Left ventricle myocardium inferior (tissue), 1 donor: ENCODE data around the gene CEND1. TPM values are rescaled to one million over a fixed set of nuclear protein-coding genes. Genes with fewer than 3 reads are reported as not detected.

Source experiments
- DNase-seq: peaks from one replicate; pipeline ENCODE4 v3.0.0-alpha.2; 2020
- H3K27ac ChIP-seq: fragments of 200-600 bp; replicated peaks from 2 replicates; pipeline ENCODE4 v1.8.0; 2021
- H3K27me3 ChIP-seq: fragments of 200-600 bp; 2 replicates; pipeline ENCODE4 v1.8.0; 2021; ENCODE audit warnings: low read depth
- H3K36me3 ChIP-seq: fragments of 200-600 bp; 2 replicates; pipeline ENCODE4 v1.8.0; 2021
- H3K4me1 ChIP-seq: fragments of 200-600 bp; 2 replicates; pipeline ENCODE4 v1.8.0; 2021
- H3K4me3 ChIP-seq: fragments of 200-600 bp; 2 replicates; pipeline ENCODE4 v1.8.0; 2021; ENCODE audit warnings: mild to moderate bottlenecking, moderate library complexity
- H3K9me3 ChIP-seq: fragments of 200-600 bp; replicated peaks from 2 replicates; pipeline ENCODE4 v1.8.0; 2021
- CTCF ChIP-seq: fragments of 200-600 bp; IDR thresholded peaks from 2 replicates; pipeline ENCODE4 v1.8.0; 2021; ENCODE audit warnings: antibody characterized with exemption, mild to moderate bottlenecking, borderline replicate concordance
- intact Hi-C: fragments of 100-400 bp; cut with micrococcal nuclease; formaldehyde crosslinking; loops from one replicate; pipeline ENCODE4 v1.11.0; 2022
- total RNA-seq: library from RNA; stranded (reverse); fragmentation: NEBNext Ultra II Directional; extraction: Animal tissue kit (Norgen Biotek cat#: 25700); gene quantifications from one replicate; pipeline ENCODE4 v1.2.1, GENCODE V29; 2021
- donor health status: DM: no; HTN: yes; CAD: no; lungs with severe emphysema.

The CEND1 gene
- total RNA-seq, 1 donor from 2014 or later: not detected

GRCh38 chr11:764322-765024 lies 25.4 kb downstream of the CEND1 start:
- H3K9me3 ChIP-seq: no peaks in the 10 kb centered on the region
- H3K4me1 ChIP-seq: no peaks in the 10 kb centered on the region
- DNase-seq: no peak
- H3K27ac ChIP-seq: no peak overlapping the region
- intact Hi-C loops: no loop called here
- H3K27me3 ChIP-seq: no peaks in the 10 kb centered on the region
- H3K36me3 ChIP-seq: peaks cover 74% of the 10 kb centered on the region
- TF ChIP-seq CTCF: no peak
- H3K4me3 ChIP-seq: no peak overlapping the region

- H3K27me3 ChIP-seq: no peaks in the 10 kb centered on the region
- H3K27ac ChIP-seq: no peak overlapping the region
- H3K9me3 ChIP-seq: no peaks in the 10 kb centered on the region
- no peak for TF ChIP-seq CTCF
- H3K4me1 ChIP-seq: no peaks in the 10 kb centered on the region
- no peak for DNase-seq
- intact Hi-C loops: no loop called here
- no peak overlapping the region for H3K4me3 ChIP-seq
- H3K36me3 ChIP-seq: peaks cover 81% of the 10 kb centered on the region
Measured at GRCh38 chr11:763549-764321, 26.2 kb downstream of the CEND1 start.

- DNase-seq: no peak
- intact Hi-C loops: no loop called here
- H3K36me3 ChIP-seq: peaks cover 82% of the 10 kb centered on the region
- TF ChIP-seq CTCF: no peak
- H3K27me3 ChIP-seq: no peaks in the 10 kb centered on the region
- no peak overlapping the region for H3K4me3 ChIP-seq
- no peak overlapping the region for H3K27ac ChIP-seq
- no peaks in the 10 kb centered on the region for H3K9me3 ChIP-seq
- H3K4me1 ChIP-seq: no peaks in the 10 kb centered on the region
Measured at GRCh38 chr11:763073-763463, 26.8 kb downstream of the CEND1 start.

- H3K4me1 ChIP-seq: no peaks in the 10 kb centered on the region
- H3K27ac ChIP-seq: no peak overlapping the region
- H3K9me3 ChIP-seq: no peaks in the 10 kb centered on the region
- no peak for TF ChIP-seq CTCF
- DNase-seq: no peak
- intact Hi-C loops: no loop called here
- H3K36me3 ChIP-seq: peaks cover 87% of the 10 kb centered on the region
- H3K27me3 ChIP-seq: no peaks in the 10 kb centered on the region
- no peak overlapping the region for H3K4me3 ChIP-seq
Measured at GRCh38 chr11:762421-763072, 27.3 kb downstream of the CEND1 start.

- intact Hi-C loops: no loop called here
Measured at GRCh38 chr11:761526-762108, 28.3 kb downstream of the CEND1 start.

More at GRCh38 chr11:761526-762108, 28.3 kb downstream of the CEND1 start:
- Histone ChIP-seq H3K36me3 (peaks cover 87% of the 10 kb centered on the region), H3K27ac (no peak overlapping the region), H3K4me3 (no peak overlapping the region), H3K9me3 (no peaks in the 10 kb centered on the region), H3K27me3 (no peaks in the 10 kb centered on the region), H3K4me1 (no peaks in the 10 kb centered on the region)
- TF ChIP-seq CTCF: no peak
- no peak for DNase-seq
